Lung microvascular endothelial cell (primary cell): ENCODE results near the gene MMP23B. TPM values are rescaled to one million over a fixed set of nuclear protein-coding genes. Genes with fewer than 3 reads are reported as not detected.
"Not testable (repeated sequence)": the region's sequence is repeated elsewhere in the genome, so short reads cannot be mapped to it uniquely, and the experiment has no call there.

Experiments used
- DNase-seq, 2 donors: peaks; one replicate each; pipeline versions ENCODE4 v3.0.0 to v3.0.0-alpha.2; 2010; ENCODE audit warnings: low read depth in 2 of 2
- total RNA-seq: library from RNA; depleted of rRNA; stranded (reverse); fragments of >200 nt; gene quantifications from 2 replicates; pipeline ENCODE4 v1.2.1, GENCODE V29; 2014

MMP23B gene
- total RNA-seq, 1 donor from 2014 or later, result 1.2 TPM

DNA sequence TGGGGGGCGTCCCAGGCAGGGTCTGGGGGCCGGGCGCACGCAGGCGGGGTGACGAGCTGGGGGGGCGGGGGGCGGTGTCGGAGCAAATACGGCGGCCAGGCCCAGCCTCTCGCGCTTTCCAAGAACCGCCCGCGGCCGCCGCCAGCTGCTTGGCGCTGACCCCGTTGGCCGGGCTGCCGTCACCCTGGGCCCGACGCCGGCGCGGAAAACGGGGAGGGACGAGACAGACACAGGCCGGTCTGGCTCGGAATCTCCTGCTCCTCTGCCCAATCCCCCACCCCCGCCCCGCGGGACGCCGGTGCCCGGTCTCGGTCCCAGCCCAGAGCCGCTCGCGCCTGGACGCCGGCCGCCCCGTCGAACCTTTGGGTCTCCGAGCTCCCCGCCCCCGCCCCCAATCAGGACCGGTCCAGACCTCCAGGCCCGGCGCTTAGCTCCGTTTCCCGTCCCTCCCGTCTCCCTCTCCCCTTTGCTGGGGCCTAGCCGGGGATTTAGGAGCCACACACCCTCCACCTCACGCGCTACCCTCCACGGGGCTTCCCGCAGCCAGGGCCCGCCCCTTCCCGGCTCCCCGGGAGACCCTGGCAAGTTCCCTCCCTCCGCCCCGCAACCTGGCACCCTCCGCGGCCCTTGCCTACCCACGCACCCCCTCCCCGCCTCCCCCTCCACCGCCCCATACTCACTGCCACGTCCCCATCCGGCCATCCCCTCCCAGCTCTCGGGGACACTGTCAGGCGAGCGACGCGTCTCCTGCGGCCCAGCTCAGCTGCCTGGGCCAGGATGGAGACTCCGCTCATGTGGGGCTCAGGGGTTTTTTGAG is 800 bp upstream of the MMP23B start:
- peak in 1 of 2 donors; percentile 4 for DNase-seq

DNA sequence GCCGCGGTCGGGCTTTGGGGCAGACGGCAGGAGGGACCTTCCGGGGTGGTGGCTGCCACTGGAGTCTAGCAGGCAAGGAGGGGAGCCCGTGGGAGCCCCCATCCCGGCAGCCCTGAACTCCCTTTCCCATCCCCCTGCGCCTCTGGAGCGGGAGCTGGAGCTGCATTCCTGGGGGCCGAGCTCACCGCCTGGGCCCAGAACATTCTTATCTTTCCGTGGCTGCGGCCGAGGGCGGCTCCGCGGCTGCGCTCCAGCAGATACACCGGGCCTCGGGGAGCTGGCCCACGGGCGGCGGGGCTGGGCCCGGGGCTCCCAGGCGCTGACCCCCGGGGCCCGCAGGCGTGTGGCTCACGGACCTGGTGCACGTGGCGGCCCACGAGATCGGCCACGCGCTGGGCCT is 1.4 kb downstream of the MMP23B start:
- DNase-seq, result not testable (repeated sequence)

DNA sequence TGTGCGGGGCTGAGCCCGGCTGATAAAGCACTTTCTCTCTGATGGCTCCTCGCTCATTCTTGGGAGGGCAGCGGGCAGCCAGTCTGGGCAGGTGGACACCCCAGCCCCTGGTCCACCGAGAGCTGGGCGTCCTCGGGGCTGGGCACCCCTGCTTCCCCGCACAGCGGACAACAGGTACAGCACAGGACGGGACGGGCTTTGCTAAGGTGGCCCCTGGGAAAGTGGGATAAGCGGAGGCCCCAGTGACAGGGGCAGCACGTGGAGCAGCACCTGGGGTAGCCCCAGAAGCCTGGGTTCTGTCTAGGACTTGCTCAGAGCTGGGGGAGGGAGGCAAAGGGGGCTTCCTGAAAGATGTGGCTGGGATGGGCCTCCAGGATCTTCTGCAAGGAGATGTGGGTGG is 2.6 kb downstream of the MMP23B start:
- DNase-seq, result not testable (repeated sequence)

DNA sequence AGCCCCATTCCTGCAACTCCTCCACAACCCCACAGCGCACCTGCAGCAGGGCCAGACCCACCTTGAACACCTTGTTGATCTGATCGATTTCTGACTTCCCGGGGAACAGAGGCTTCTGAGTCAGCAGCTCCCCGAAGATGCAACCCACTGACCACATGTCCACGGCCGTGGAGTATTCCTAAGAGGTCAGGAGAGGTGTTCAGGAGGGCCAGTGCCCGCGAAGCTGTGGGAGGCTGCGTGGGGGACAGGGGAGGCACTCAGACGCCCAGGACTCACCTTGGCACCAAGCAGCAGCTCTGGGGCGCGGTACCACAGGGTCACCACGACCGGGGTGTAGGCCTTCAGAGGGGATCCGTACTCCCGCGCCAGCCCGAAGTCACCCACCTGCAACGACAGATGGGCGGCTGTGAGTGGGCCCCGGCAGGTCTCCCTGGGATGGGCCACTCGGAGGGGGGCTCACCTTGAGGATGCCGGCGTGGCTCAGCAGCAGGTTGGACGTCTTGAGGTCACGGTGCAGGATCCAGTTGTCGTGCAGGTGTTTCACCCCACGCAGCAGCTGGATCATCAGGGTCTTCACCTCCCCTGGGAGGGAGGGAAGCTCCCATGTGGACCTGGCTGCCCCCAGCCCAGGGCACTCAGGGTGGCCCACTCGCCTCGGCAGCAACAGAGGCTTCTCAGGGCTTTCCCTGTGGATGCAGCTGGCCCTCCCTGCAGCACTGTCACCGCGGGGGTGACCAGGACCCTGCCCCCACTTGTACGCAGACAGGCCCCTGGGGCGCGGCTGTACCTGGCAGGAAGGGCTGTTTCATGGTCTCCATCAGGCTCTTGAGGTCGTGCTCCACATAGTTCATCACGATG is 4.9 kb downstream of the MMP23B start:
- DNase-seq, result not testable (repeated sequence)

DNA sequence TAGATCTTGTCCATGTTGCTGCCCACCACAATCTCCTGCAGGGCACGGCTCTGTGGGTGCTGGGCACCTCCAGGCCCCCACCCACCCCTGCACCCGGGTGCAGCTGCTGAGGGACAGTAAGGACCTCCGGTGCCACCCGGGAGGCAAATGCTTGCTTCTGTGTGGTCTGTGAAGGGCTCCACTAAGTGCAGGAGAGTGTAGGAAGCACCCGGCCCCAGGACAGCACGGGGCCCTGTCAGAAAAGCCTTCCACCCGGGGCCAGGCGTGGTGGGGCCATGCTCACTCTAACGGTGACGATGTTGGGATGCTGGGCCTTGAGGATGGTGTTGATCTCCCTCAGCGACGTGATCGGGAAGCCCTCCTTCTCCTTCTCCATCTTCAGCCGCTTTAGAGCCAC is 5.5 kb downstream of the MMP23B start:
- not testable (repeated sequence) for DNase-seq

DNA sequence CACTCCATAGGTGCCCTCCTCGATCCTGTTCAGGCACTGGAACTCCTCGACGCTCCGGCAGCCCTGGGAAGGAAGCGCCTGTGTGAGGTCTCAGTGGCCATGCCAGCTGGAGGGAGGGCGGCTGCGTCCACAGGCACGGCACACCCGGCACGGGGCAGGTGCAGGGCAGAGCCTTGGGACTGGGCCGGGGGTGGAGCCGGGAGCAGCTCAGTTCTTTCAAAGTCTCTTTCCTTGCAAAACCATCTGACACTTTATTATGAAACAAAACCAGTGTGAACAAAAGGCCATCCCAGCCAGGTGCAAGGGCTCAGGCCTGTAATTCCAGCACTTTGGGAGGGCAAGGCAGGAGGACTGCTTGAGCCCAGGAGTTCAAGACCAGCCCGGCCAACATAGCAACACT is 6.6 kb downstream of the MMP23B start:
- not testable (repeated sequence) for DNase-seq

DNA sequence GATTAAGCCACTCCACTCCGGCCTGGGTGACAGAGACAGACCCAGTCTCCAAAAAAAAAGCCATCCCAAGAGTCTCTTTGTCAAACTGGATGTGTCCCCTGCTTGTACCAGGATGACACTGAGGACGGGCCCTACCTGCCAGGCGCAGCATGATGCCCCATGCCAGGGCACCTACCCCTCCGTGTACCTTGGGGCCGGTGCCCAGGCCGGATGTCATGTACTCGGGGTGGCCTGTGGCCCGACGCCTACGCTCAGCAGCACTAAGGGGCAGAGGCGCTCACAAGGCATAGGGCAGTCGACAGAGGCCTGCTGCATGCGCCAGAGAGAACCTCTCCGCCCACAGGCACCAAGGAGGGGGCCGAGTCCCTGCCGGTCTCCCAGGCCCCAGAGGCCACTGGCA is 7.4 kb downstream of the MMP23B start:
- DNase-seq, result not testable (repeated sequence)

DNA sequence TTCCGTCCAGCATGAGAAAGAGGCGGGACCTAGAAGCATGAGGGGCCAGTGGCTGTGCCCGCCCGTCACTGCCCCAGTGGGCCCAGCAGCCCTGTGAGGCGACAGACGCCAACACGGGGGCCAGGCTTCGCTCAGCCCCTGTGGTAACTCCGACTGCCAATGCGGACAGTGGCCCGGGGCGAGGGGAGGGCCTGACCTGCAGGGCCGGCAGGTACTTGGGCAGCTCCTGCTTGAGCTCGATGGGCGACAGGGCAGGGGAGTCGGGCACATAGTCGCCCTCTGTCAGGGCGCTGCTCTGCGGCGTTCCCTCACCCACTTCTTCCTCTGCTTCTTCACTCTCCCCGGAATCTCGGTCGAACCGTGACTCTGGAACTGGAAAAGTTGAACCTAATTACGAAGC is 8.1 kb downstream of the MMP23B start:
- DNase-seq, result not testable (repeated sequence)

DNA sequence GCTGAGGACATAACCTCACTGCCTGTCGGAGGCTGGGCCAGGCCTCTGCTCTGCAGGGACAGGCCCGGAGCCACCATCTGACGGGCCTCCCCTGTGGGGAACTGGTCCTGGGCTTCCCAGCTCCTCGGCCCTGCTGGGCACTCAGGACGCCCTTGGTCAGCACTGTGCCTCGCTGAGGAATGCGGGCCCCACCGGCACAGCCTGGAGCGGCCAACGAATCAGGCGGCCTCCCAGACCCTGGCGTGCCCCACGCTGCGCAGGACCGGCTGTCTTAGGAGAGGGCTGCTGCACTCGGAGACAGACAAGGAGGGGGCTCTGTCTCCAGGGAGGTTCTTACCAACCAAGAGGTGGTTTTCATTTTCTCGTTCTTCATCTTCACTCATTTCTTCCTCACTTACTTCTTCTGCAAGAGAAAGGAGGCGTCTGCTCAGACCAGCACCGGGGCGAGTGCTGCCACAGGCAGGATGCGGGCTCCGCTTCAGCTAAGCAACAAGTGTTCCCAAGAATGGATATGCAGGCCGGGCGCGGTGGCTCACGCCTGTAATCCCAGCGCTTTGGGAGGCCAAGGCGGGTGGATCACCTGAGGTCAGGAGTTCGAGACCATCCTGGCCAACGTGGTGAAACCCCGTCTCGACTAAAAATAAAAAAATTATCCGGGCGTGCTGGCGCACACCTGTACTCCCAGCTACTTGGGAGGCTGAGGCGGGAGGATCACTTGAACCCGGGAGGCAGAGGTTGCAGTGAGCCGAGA is 8.9 kb downstream of the MMP23B start:
- DNase-seq, result not testable (repeated sequence)

DNA sequence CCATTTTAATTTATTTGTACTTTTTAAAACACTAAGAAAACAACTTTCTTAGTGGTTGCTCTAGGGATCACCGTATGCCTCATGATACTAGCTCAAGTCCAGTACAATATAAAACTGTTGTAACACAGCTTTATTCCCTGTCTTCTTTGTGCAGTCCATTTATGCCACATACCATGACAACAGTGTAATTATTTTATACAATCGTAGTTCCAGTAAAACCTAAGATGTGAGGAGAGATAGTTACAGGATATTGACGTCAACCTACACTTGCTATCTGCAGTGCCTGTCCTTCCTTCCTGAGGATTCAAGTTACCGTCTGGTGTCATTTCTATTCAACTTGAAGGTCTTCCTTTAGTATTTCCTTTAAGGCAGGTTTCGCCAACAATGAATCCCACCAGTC is 14.4 kb downstream of the MMP23B start:
- DNase-seq, result peak in 1 of 2 donors; percentile 45

DNA sequence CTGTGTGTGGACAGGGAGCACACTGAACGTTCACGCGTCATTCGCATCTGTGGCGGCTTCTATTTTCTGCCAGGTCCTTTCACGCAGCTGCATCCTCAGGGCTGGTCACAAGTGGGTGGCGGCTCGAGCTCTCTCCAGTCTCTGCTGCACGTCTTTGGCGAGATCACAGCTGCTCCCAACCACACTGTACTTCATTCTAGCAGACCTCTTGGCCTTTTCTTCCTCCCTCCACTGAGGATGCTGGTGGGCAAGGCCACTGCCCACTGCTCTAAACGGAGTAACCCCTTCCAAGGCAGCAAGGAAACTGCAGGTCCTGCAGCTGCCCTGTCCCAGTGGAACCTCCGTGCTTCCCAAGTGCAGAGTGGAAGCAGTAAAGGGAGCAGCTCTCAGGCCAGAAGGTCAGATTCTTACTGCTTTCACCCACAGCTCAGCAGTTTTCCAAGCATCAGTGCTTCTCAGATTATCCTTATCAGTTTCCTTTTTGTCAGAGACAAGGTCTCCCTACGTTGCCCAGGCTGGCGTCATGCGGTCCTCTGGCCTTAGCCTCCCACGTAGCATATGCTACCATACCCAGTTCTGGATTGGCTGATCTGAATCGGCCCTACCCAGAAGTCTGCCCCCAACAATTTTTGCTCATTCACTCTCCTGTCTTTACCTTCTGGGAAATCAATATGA is 15.7 kb downstream of the MMP23B start:
- DNase-seq, result not testable (repeated sequence)

DNA sequence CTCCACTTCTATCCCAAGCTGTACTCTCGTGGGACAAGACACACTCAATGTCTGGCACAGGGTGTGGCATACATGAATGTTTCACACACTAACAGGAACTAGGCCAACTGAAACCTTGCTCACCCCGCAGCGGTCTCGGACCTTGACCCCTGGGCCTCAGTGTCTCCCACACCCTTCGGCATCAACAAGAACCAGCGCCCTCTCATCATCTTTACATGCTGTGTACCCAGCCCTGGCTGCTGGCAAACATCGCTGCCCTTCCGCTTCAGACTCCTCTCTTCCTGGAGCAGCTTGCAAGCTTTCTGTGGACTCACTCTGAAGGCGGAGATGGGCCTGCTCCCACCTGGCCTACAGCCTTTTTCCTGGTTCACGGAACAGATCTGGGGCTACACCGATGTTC is 16.3 kb downstream of the MMP23B start:
- DNase-seq, result not testable (repeated sequence)

DNA sequence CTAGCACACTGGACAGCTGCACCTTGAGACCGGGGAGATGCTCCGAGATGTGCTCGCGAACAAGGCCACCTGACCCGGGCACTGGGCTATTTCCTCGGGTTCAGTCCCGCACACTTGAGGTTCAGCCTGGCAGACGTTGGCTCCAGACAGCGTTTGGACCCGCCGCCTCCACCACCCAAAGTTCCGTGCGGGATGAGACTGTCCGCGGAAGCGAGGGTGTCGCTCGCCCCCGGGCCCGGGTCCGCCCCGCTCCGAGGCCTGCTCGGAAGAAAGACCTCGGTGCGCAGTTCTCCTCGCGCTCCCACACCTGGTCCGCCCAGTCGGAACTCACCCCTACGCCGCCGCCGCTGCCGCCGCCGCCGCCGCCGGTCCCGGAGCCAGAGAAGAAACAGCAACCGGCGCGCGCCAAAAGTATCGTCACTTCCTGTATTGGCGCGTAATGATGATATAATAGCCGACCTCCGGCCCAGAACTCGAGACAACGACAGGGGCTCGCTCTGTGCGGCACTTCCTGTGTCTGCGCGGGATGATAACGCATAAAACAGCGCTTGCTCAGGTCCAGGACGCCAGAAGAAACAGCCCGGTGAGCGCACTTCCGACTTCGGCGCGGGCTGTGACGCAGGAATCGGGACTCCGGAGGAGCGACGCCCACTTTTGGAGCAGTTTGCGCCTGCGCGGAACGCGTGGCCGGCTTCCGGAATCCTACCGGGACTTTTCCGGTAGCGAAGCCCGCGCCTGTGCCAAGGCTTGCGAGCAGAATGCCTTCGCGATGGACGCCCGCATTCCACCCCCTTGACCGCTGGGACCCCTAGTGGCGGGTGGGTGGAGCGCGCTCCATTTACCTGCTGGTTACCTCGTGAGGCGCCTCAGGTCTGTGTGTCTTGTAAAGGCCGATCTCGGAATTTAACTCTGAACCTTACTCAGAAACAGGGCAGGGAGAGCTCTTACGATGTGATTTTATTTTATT is 26.9 kb downstream of the MMP23B start, which contains the start of gene CDK11B:
CDK11B (minus strand) TSS at position 422 of the 967 bp plus-strand sequence. CDS start 1,519 bp downstream, outside the sequence.
- DNase-seq, result peak; percentile 97 to 99

DNA sequence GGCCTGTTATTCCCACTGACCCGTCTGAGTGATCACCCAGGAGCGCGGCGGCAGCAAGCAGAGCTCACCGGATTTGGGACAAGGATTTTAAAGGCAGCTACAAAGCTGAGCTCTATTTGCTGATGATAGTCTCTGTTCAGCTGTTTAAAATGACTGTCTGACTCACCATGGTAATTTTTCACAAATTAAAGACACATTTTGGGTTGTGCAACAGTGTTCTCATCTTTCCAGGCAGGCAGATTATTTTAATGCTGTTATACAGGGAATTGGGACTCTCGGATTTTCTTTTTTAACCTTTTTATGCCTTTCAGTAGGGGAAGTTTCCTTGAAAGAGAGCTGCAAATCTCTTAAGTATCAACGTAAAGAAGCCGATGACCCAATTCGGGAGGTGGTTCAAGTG is 30.4 kb downstream of the MMP23B start:
- not testable (repeated sequence) for DNase-seq

DNA sequence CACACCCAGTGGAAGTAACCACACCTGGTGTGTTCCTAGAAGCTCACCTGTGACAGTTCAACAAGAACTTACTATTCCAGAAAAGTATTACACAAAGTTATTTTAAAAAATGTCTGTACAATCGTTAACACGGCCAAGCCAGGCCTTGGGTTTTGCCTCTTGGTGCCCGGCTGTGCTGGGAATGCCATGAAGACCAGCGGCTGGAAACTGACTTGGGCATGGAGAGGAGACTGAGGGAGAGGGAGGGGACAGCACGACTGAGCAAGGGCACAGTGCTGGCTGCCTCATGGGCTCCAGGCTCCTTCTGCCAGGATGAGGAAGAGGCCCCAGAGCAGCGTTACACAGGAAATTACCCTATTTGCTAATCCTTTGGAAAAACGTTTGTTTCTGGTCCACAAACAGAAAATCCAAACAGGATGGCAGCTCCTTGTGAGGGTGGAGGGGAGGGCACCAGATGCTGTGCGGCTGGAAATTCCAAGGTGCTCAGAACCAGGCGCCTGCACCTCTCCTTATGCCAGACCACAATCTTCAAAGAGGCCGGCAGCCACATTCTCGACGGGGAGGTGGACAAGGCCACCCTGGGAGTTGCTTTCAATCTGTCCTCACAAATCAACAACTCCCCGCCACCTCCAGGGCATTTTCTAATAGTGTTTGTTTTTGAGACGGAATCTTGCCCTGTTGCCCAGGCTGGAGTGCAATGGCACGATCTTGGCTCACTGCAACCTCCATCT is 31.0 kb downstream of the MMP23B start:
- not testable (repeated sequence) for DNase-seq

DNA sequence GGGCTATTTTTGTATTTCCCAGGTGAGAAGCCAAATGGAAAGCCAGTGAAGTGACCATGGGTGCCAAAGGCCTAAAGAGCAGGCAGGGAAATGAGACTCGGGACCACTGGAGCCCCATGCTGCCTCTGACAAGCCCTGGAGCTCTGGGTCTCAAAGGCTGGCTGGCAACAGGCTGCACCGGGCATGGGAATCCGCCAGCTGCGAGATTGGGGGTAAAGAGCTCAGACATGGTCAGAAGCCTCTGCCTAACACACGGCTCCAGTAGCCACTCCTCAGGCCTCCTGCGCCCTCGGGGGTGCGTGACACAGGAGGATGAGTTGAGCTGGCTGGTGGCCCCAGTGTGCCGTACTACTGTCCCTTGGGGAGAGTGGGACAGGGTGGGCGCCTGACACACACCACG is 32.3 kb downstream of the MMP23B start:
- not testable (repeated sequence) for DNase-seq

DNA sequence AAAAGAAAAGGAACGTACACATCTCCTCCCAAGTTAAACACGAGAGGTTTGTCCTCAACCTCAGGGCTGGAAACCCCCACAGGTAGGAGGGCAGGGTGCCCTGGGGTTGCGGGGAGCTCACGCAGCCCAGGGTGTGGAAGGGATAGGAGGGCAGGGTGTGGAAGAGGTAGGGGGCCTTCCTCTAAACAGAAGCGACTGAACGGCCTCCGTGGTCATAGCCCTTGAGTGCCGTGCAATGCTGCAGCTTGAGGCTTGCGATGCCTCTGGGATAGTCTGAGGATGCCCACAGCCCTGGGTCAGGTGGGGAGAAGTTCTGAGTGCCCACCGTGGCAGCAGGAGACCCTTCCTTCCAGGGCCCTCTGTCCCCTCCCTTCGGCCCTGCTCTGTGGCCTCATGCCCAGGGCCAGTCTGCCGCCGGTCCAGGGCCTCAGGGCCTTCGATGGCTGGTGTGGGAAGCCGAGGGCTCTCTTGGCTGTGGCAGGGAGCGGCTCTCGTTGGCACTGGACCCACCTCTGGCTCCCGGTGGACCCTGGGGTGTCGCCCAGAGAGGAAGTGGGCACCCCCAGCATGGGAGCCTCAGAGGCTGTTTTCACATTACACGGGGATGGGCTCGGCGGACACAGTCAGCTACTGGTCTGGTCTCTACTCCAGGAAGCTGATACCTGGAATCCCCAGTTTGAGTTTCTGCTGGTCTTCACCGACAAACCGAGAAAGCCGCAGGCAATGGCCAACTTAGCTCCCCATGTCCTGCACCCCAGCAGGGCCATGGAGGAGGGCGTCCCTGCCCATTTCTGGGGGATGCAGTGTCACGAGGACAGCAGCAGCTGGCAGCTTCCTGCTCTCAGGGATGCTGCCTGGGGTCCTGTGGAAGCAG is 33.2 kb downstream of the MMP23B start:
- DNase-seq, result no peak

DNA sequence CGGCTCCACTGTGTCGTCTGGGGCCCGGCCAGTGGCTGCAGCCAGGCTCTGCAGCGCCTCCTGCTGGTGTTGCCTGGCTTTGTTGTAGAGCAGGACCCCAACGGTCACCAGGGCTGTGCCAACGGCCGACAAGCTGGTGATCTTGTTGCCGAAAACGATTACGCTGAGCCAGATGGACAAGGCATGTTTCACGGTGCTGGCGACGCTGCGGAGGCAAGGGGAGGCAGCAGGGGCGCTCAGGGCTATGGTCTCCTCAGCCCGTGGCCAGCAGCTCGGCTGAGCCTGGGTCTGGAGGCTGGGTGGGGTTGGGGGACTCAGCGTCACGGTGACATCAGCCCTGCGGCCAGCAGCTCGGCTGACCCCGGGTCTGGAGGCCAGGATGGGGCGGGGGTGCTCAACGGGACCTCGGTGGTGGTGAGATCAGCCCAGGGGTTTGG is 33.9 kb downstream of the MMP23B start:
- peak; percentile 19 to 29 for DNase-seq
